Caco-2 (cell line): Measurements from ENCODE around the gene NCR1. TPM values are rescaled to one million over a fixed set of nuclear protein-coding genes. Genes with fewer than 3 reads are reported as not detected.

Experiments
- BruUV-seq: library from RNA; stranded (reverse); fragments of 400-500 nt; replicated peaks from 2 replicates; lab custom pipeline; 2021; lab: Mats Ljungman, UMichigan
- CTCF ChIA-PET: fragments of 300-600 bp; sonication (Branson Sonifier 250); formaldehyde crosslinking; loops from one replicate; lab custom pipeline; 2022; ENCODE audit warnings: antibody characterized with exemption; lab: Charles Lee
- POLR2A ChIA-PET: fragments of 300-600 bp; sonication (Branson Sonifier 250); formaldehyde crosslinking; loops from one replicate; lab custom pipeline; 2022; ENCODE audit warnings: antibody characterized with exemption; lab: Charles Lee
- DNase-seq, 2 experiments: peaks; one replicate each; pipeline versions ENCODE4 v3.0.0 to v3.0.0-alpha.2; 2020 to 2022
- H3K27me3 ChIP-seq: replicated peaks from 2 replicates; pipeline ENCODE4 v1.6.0; 2011; ENCODE audit warnings: low read length; ENCODE audit not compliant: control insufficient read depth, insufficient read depth
- H3K36me3 ChIP-seq: 2 replicates; pipeline ENCODE4 v1.5.1; 2011; ENCODE audit warnings: low read length; ENCODE audit not compliant: control insufficient read depth, insufficient read depth
- H3K4me1 ChIP-seq: fragments of 250-450 bp; sonication (Bioruptor Pico); 2 replicates; pipeline ENCODE4 v1.5.1; 2020; ENCODE audit warnings: mild to moderate bottlenecking
- H3K4me3 ChIP-seq: 2 replicates; pipeline ENCODE4 v1.5.1; 2011; ENCODE audit warnings: low read depth, mild to moderate bottlenecking, control low read depth, low read length
- H3K9me3 ChIP-seq: fragments of 250-450 bp; sonication (Bioruptor Pico); 2 replicates; pipeline ENCODE4 v1.5.1; 2020; ENCODE audit warnings: mild to moderate bottlenecking, moderate library complexity
- H3K27ac Mint-ChIP-seq: one replicate; pipeline ENCODE4 v1.8.0; 2022; ENCODE audit warnings: mixed read lengths; ENCODE audit not compliant: unreplicated experiment
- H3K27me3 Mint-ChIP-seq: one replicate; pipeline ENCODE4 v1.8.0; 2022; ENCODE audit warnings: mixed read lengths; ENCODE audit not compliant: insufficient read depth, unreplicated experiment
- H3K36me3 Mint-ChIP-seq: one replicate; pipeline ENCODE4 v1.8.0; 2022; ENCODE audit warnings: mild to moderate bottlenecking, mixed read lengths; ENCODE audit not compliant: insufficient read depth, unreplicated experiment
- H3K4me1 Mint-ChIP-seq: one replicate; pipeline ENCODE4 v1.8.0; 2022; ENCODE audit warnings: low read depth, mixed read lengths; ENCODE audit not compliant: unreplicated experiment
- H3K4me3 Mint-ChIP-seq: one replicate; pipeline ENCODE4 v1.8.0; 2022; ENCODE audit warnings: mild to moderate bottlenecking, moderate library complexity, mixed read lengths; ENCODE audit not compliant: unreplicated experiment
- H3K9me3 Mint-ChIP-seq: one replicate; pipeline ENCODE4 v1.8.0; 2022; ENCODE audit warnings: mixed read lengths; ENCODE audit not compliant: unreplicated experiment
- CTCF ChIP-seq, 2 experiments: fragments of 200-600 bp in 1 of 2; IDR thresholded peaks; 1 replicate in 1 of 2; 2 replicates in 1 of 2; pipeline versions ENCODE4 v1.5.1 to v1.8.0; 2011 to 2022; ENCODE audit warnings: antibody characterized with exemption in 1 of 2, control low read depth in 1 of 2, inconsistent platforms in 1 of 2, low read depth in 1 of 2, low read length in 1 of 2, mild to moderate bottlenecking in 1 of 2, moderate library complexity in 1 of 2; ENCODE audit not compliant: insufficient read depth in 1 of 2, severe bottlenecking in 1 of 2, unreplicated experiment in 1 of 2
- intact Hi-C: fragments of 100-400 bp; cut with micrococcal nuclease; formaldehyde crosslinking; loops from one replicate; pipeline ENCODE4 v1.10.0; 2022; ENCODE audit not compliant: unreplicated experiment
- total RNA-seq: library from RNA; stranded (reverse); gene quantifications from 2 replicates; pipeline ENCODE4 v1.2.3, GENCODE V29; 2022

NCR1 gene
- total RNA-seq, 1 experiment from 2014 or later, result 0.91 TPM

- H3K4me3 ChIP-seq, result no peak overlapping the region
- intact Hi-C loops, result no loop called here
- H3K36me3 Mint-ChIP-seq, result no peaks in the 10 kb centered on the region
- TF ChIP-seq CTCF (IDR thresholded peaks at IDR 0.05; ENCODE audit: insufficient read depth in 1 of 2, low read depth in 1 of 2, low read length in 1 of 2, severe bottlenecking in 1 of 2, unreplicated experiment in 1 of 2), result no peak
- H3K9me3 ChIP-seq, result 0 out of 2 replicates have a peak, but pooled peaks cover under 1% of the 10 kb centered on the region
- H3K27me3 ChIP-seq, result no peaks in the 10 kb centered on the region; the same call in 1 of the 2 replicates
- peaks cover 33% of the 10 kb centered on the region for H3K27me3 Mint-ChIP-seq
- H3K36me3 ChIP-seq, result no peaks in the 10 kb centered on the region
- H3K4me1 ChIP-seq, result no peaks in the 10 kb centered on the region
- no peaks in the 10 kb centered on the region for H3K4me1 Mint-ChIP-seq
- no peak for DNase-seq
- no peaks in the 10 kb centered on the region for H3K9me3 Mint-ChIP-seq
- POLR2A ChIA-PET, result no interaction called here
- H3K4me3 Mint-ChIP-seq, result no peak overlapping the region
- CTCF ChIA-PET, result no interaction called here
- H3K27ac Mint-ChIP-seq, result no peak overlapping the region
- BruUV-seq, result no TSS peak
Observed at GRCh38 chr19:54877471-54877870, 28.5 kb upstream of the NCR1 start.

GRCh38 chr19:54881884-54882283 is 24.1 kb upstream of the NCR1 start:
- TF ChIP-seq CTCF (IDR thresholded peaks at IDR 0.05; ENCODE audit: insufficient read depth in 1 of 2, low read depth in 1 of 2, low read length in 1 of 2, severe bottlenecking in 1 of 2, unreplicated experiment in 1 of 2), result no peak
- Mint-ChIP-seq H3K4me1 (no peaks in the 10 kb centered on the region), H3K9me3 (no peaks in the 10 kb centered on the region), H3K27ac (no peak overlapping the region), H3K27me3 (peaks cover 16% of the 10 kb centered on the region), H3K36me3 (no peaks in the 10 kb centered on the region), H3K4me3 (no peak overlapping the region)
- H3K4me1 ChIP-seq, result no peaks in the 10 kb centered on the region
- DNase-seq, result no peak
- CTCF ChIA-PET, result interaction anchor here (0.7 to 1.4 kb wide), 6 partner anchors 11 to 250 kb away, joined by 3 to 10 read pairs (median 4); no protein-coding TSS in a partner anchor
- BruUV-seq, result no TSS peak
- H3K9me3 ChIP-seq, result no peaks in the 10 kb centered on the region
- H3K27me3 ChIP-seq, result no peaks in the 10 kb centered on the region
- intact Hi-C loops, result loop anchor here (1.0 kb wide), 1 partner anchor 37 kb away; no protein-coding TSS in a partner anchor
- POLR2A ChIA-PET, result interaction anchor here (0.6 to 0.7 kb wide), 2 partner anchors 41 to 181 kb away, joined by 3 read pairs; no protein-coding TSS in a partner anchor
- no peak overlapping the region for H3K4me3 ChIP-seq
- no peaks in the 10 kb centered on the region for H3K36me3 ChIP-seq

GRCh38 chr19:54882758-54883157 is 23.2 kb upstream of the NCR1 start:
- no peak for DNase-seq
- no peak overlapping the region for H3K4me3 ChIP-seq
- intact Hi-C loops, result no loop called here
- no TSS peak for BruUV-seq
- no peak overlapping the region for H3K27ac Mint-ChIP-seq
- ChIA-PET CTCF (no interaction called here), POLR2A (no interaction called here)
- H3K27me3 Mint-ChIP-seq, result peaks cover 16% of the 10 kb centered on the region
- H3K4me1 Mint-ChIP-seq, result no peaks in the 10 kb centered on the region
- no peaks in the 10 kb centered on the region for H3K27me3 ChIP-seq
- H3K9me3 ChIP-seq, result no peaks in the 10 kb centered on the region
- no peaks in the 10 kb centered on the region for H3K36me3 Mint-ChIP-seq
- no peaks in the 10 kb centered on the region for H3K9me3 Mint-ChIP-seq
- H3K4me1 ChIP-seq, result no peaks in the 10 kb centered on the region
- peak in 1 of 2 experiments; percentile 24 for TF ChIP-seq CTCF (IDR thresholded peaks at IDR 0.05; ENCODE audit: insufficient read depth in 1 of 2, low read depth in 1 of 2, low read length in 1 of 2, severe bottlenecking in 1 of 2, unreplicated experiment in 1 of 2)
- no peak overlapping the region for H3K4me3 Mint-ChIP-seq
- no peaks in the 10 kb centered on the region for H3K36me3 ChIP-seq
